Suppressor macrophage treated with lipopolysaccharide for 1 hour (primary cell): Measurements from ENCODE around the gene ACADVL.
A peak's percentile ranks its signal among the peaks of the same experiment; 100 is the strongest.
"Not testable (repeated sequence)": the region's sequence is repeated elsewhere in the genome, so short reads cannot be mapped to it uniquely, and the experiment has no call there.

Experiments used
- DNase-seq, 3 donors: peaks; one replicate each; pipeline ENCODE4 v3.0.0-alpha.2; 2020 to 2022

The ACADVL gene

GRCh38 chr17:7219812-7220592 is at the start of gene ACADVL, which contains the start of gene DLG4:
Gene ACADVL, plus strand, starts transcription at chr17:7219938. Its CDS starts 47 bp downstream, at chr17:7219985.
Gene DLG4, minus strand, starts transcription at chr17:7219836.
- DNase-seq: peak; percentile 93 to 96 (median 95)

DNA sequence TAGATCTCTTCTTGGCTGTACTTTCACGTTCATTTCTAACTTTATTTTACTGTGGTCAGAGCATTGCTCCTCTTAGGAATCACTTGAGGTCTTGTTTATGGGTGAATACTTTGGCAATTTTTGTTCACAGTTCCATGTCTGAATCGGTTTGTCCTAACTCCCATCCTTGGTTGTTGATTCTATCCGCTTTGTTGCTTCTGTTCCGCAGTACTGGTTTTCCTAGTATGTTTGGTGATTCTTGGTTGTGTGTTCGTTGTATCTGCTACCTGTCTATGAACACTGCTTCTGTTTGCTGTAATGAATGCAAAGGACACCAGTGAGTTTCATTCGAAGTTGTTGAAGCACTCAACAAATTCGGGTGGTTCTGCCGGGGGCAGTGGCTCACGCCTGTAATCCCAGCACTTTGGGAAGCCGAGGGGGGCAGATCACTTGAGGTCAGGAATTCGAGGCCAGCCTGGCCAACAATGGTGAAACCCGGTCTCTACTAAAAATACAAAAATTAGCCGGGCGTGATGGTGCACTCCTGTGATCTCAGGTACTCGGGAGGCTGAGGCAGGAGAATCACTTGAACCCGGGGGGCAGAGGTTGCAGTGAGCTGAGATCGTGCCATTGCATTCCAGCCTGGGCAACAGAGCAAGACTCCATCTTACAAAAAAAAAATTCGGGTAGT is 47.1 kb upstream of the ACADVL start:
- DNase-seq: not testable (repeated sequence)

GRCh38 chr17:7173687-7174602 is 45.8 kb upstream of the ACADVL start:
- peak; percentile 68 to 85 (median 80) for DNase-seq

DNA sequence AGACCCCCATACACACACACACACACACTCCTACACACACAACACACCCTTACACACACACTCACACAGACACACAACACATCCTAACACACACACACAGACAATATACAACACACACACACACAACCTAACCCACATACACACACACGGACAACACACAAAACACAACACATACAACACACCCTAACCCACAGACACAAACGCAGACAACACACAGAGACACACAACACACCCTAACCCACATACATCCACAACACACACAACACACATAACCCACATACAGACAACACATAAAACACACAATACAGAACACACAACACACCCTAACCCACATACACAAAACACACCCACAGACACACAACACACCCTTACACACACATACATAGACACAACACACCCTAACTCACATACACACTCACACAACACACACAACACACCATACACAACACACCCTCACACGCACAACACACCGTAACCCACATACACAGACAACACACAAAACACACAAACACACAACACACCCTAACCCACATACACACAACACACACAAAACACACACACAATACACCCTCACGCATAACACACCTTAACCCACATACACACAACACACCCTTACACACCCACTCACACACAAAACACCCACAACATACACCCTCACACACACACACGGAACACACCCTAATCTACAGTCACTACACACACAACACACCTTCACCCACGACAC is 45.0 kb upstream of the ACADVL start:
- DNase-seq: no peak

GRCh38 chr17:7175330-7175733 is 44.4 kb upstream of the ACADVL start:
- DNase-seq: no peak

DNA sequence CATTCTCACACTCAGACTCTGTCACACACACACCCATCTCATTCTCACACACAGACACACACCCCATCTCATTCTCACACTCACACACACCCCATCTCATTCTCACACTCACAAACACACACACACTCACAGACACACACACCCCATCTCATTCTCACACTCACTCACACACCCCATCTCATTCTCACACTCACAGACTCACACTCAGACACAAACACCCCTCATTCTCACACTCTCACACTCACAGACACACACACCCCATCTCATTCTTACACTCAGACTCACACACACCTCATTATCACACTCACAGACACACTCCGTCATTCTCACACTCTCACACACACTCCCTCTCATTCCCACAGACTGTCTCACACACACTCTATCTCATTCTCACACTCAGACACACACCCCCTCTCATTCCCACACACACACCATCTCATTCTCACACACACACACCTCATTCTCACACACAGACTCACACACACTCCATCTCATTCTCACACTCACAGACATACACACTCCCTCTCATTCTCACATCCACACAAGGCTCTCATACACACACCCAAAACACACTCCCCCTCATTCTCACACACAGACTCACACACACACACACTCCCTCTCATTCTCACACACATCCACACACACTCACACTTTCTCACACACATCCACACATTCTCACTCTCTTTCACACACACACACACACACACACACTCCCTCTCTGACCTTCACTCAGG is 43.5 kb upstream of the ACADVL start:
- no peak for DNase-seq

GRCh38 chr17:7176841-7177190 is 42.9 kb upstream of the ACADVL start:
- DNase-seq: no peak

- peak; percentile 81 to 86 (median 83) for DNase-seq
Measured at GRCh38 chr17:7177191-7177953, 42.4 kb upstream of the ACADVL start.

GRCh38 chr17:7177954-7178477 is 41.7 kb upstream of the ACADVL start:
- peak; percentile 55 to 66 (median 56) for DNase-seq

DNA sequence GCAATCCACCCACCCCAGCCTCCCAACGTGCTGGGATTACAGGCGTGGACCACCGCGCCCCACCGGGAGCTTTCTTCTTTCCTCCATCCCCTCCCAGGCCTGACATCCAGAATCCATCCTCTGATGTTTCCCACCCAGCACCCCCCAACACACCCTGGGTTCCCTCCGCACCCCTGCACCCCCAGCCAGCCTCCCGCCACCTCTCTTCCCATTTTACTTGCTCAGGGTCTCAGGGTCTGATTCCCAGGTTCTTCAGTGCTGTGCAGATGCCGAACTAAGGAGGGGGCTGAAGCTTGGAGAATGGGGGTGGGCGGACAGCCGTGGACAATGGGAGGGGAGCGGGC is 40.8 kb upstream of the ACADVL start:
- no peak for DNase-seq

DNA sequence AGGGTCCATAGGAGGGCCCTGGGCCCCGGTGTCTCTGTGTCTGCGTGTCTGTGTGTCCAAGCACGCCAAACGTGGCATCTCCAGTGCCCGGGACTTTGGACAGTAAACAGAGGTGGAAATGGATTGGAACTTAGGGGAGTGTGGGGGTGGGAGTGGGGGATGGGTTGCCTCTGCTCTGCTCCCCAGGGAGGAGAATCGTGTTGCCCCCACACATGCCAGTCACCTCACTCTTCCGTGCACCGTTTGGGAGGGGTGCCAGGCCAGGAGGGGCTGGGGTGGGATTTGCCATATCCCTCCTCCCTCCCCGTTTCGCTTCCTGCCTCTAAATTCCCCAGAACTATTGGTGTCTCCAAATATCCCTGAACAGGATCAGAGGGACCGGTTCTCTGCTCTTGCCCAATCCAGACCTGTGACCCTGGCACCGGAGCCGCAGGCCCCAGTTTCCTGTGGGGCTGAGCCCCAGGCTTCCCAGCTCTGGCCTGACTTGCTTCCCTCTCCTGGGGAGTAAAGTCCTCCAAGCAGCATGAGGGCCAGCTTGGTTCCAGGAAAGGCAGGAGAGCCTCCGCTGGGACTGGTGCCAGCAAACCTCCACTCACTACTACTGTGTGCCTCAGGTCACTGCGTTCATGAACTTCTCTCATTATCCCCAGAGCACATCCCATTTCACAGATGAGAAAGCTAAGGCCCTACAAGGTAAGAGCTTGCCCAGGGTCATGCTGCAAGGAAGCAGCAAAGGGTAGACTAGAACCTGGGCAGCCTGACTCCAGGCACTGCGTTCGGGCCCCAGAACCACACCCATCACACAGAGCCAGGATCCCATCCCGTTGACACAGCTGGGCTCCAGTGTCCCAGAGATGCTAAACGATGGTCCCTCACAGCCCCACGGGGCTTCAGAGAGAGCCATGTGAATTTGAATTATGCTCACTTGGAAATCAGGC is 40.2 kb upstream of the ACADVL start, which contains the start of gene ASGR1:
Gene ASGR1 (minus strand): TSS at position 54 of the 938 bp plus-strand sequence. CDS start 807 bp downstream, outside the sequence.
- no peak for DNase-seq

DNA sequence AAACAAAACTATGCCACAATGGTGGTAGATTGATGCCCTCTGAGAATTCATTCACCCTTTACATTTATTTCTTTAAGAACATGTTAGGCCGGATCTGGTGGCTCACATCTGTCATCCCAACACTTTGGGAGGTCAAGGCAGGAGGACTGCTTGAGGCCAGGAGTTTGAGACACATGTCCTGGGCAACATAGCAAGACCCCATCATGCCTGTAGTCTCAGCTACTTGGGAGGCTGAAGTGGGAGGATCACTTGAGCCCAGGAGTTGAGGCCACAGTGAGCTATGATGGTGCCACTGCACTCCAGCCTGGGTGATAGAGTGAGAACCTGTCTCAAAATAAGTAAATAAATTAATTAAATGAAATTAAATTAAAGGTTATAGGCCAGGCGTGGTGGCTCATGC is 37.6 kb upstream of the ACADVL start:
- not testable (repeated sequence) for DNase-seq

DNA sequence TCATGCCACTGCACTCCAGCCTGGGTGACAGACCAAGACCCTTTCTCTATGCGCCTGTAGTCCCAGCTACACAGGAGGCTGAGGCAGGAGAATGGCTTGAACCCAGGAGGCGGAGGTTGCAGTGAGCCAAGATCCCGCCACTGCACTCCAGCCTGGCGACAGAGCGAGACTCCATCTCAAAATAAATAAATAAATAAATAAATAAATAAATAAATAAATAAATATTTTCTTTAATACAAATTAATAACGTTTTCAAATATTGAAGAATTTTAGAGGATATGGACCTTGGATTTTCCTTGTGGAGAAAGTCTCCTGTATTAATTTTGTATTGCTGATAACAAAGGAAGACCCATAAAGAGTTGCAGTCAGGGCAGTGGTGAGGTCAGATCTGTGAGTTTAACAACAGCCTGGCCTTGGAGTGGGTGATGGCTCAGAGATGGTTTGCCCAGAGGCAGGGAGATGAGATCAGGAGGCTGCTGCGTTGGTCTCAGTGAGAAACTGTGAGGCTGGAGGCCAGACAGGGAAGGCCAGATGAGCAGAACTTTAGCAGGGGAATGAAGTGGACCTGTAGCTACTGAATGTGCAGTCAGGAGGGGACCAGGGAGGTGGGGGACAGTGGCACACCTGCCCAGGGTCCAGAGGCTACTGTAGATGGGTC is 36.2 kb upstream of the ACADVL start:
- peak in 1 of 3 donors; percentile 23 for DNase-seq

- peak; percentile 66 to 81 (median 69) for DNase-seq
Measured at GRCh38 chr17:7184091-7184488, 35.6 kb upstream of the ACADVL start.

GRCh38 chr17:7184647-7185046 is 35.1 kb upstream of the ACADVL start:
- no peak for DNase-seq

- DNase-seq: peak; percentile 30 to 50 (median 44)
Measured at GRCh38 chr17:7186241-7186640, 33.5 kb upstream of the ACADVL start.

GRCh38 chr17:7190276-7190917 is 29.3 kb upstream of the ACADVL start:
- DNase-seq: no peak

GRCh38 chr17:7191069-7191468 is 28.7 kb upstream of the ACADVL start:
- DNase-seq: no peak
